Heart left ventricle (tissue), 13 donors: Measurements from ENCODE around the gene S100A3.

Experiments used
- POLR2A ChIP-seq, 2 donors: fragments of 450-650 bp; IDR thresholded peaks; one replicate each; pipeline ENCODE4 v1.6.1; 2017; ENCODE audit warnings: antibody characterized with exemption in 2 of 2, mild to moderate bottlenecking in 2 of 2, moderate library complexity in 2 of 2
- TF ChIP-seq, protein P1 (sequence below), 12 donors: fragments of 200-600 bp; sonication (generic) in 4 of 12; IDR thresholded peaks; one replicate each; pipeline versions ENCODE4 v1.5.0 to v1.8.0; 2018 to 2022; ENCODE audit warnings: antibody characterized with exemption in 12 of 12, mild to moderate bottlenecking in 5 of 12
- donor health status: ischemic (EF 13 %, LVEDD 7.1; RV severe dilation, severe dysfunction).
- donor health status: DM: no; HTN: yes; CAD: no.
- donor health status: DM: no; HTN: no; CAD: no.
- donor health status: ischemic (EF 25% LVEDD 6.9; RV normal size, moderate dysfunction).
- donor health status: ischemic (EF 25% LVEDD 5.7; RV mildly dilated, moderate dysfunction).
- donor health status: ischemic (EF 35%, LVEDD 5.7; RV mildly dilated, moderate dysfunction).
- donor health status: nonischemic (EF 11% LVEDD 7.7; RV severe dilation, severe dysfunction).
- donor health status: DM: yes; HTN: yes; CAD: no.
- donor health status: PGD.
- donor health status: ischemic (EF 29% LVEDD 5.4; RV normal size, mild dysfunction).
- donor health status: nonischemic (EF 23%, LVEDD 6.1; RV moderate dilation, normal function).

DNA sequence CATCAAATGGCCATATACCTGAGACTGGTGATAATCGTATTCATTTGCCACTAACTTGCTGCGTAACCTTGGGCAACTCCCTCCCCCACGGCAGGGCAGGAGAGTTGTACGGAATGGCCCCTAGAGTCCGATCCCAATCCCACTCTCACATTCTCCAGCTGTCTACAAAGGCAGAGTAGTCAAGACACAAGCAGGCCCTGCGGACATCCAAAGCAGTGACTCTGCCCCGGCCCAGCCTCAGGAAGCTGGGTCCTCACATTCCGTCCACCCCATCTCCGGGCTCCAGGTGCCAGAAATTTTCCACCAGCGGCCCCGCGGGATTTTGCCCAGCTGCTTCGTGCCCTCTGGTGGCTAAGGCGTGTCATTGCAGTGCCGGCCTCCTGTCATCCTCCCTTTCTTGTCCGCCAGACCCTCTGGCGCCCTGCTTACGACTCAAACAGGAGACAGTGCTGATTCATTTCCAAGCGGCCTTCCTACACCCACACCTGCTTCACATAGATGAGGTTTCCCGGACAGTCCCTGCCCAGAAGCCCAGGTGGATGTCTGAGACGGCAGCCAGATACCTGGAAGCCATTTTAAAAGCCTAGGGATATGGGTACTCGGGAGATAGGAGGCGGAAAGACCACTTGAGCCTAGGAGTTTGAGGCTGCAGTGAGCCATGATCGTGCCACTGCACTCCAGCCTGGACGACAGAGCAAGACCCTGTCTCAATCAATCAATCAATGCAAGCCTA lies 19.5 kb upstream of the S100A3 start:
- TF ChIP-seq, protein P1, sequence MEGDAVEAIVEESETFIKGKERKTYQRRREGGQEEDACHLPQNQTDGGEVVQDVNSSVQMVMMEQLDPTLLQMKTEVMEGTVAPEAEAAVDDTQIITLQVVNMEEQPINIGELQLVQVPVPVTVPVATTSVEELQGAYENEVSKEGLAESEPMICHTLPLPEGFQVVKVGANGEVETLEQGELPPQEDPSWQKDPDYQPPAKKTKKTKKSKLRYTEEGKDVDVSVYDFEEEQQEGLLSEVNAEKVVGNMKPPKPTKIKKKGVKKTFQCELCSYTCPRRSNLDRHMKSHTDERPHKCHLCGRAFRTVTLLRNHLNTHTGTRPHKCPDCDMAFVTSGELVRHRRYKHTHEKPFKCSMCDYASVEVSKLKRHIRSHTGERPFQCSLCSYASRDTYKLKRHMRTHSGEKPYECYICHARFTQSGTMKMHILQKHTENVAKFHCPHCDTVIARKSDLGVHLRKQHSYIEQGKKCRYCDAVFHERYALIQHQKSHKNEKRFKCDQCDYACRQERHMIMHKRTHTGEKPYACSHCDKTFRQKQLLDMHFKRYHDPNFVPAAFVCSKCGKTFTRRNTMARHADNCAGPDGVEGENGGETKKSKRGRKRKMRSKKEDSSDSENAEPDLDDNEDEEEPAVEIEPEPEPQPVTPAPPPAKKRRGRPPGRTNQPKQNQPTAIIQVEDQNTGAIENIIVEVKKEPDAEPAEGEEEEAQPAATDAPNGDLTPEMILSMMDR (IDR thresholded peaks at IDR 0.05): peak; percentile 95 to 100 (median 98)
- TF ChIP-seq POLR2A (IDR thresholded peaks at IDR 0.05): peak in 1 of 2 donors; percentile 38
